HG03064 (cell line): ENCODE measurements around the gene R3HDM4.
"Not testable (repeated sequence)": the region's sequence is repeated elsewhere in the genome, so short reads cannot be mapped to it uniquely, and the experiment has no call there.

ENCODE experiments used
- ATAC-seq: cut with Tn5 transposase; IDR thresholded peaks from one replicate; pipeline ENCODE4 v1.9.1; 2021; ENCODE audit warnings: low read depth; ENCODE audit not compliant: unreplicated experiment

R3HDM4 gene

GRCh38 chr19:913080-913748, at the start of gene R3HDM4:
TSS of gene R3HDM4 (minus strand) at chr19:913219. CDS start at chr19:913157, 62 bp downstream.
- no peak for ATAC-seq

- ATAC-seq = no peak
Measured at GRCh38 chr19:961866-962620, 49.0 kb upstream of the R3HDM4 start.

GRCh38 chr19:960601-960938, 47.6 kb upstream of the R3HDM4 start:
- no peak for ATAC-seq

DNA sequence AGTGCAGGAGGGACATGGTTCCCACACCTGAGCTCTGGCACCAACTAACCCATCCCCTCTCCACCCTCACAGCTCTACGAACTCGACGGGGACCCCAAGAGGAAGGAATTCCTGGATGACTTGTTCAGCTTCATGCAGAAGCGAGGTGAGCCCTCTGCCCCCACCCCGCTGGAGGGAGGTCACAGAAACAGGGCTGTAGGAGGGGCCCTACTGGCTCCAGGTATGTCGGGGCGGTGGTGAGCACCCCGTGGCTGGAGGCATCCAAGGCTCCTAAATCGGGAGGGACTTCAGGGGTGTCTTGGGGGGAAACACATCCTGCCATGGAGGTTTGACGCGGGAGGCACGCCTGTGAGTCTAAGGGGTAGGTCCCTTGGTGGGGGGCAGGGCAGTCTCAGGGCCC, 47.0 kb upstream of the R3HDM4 start:
- ATAC-seq = no peak

DNA sequence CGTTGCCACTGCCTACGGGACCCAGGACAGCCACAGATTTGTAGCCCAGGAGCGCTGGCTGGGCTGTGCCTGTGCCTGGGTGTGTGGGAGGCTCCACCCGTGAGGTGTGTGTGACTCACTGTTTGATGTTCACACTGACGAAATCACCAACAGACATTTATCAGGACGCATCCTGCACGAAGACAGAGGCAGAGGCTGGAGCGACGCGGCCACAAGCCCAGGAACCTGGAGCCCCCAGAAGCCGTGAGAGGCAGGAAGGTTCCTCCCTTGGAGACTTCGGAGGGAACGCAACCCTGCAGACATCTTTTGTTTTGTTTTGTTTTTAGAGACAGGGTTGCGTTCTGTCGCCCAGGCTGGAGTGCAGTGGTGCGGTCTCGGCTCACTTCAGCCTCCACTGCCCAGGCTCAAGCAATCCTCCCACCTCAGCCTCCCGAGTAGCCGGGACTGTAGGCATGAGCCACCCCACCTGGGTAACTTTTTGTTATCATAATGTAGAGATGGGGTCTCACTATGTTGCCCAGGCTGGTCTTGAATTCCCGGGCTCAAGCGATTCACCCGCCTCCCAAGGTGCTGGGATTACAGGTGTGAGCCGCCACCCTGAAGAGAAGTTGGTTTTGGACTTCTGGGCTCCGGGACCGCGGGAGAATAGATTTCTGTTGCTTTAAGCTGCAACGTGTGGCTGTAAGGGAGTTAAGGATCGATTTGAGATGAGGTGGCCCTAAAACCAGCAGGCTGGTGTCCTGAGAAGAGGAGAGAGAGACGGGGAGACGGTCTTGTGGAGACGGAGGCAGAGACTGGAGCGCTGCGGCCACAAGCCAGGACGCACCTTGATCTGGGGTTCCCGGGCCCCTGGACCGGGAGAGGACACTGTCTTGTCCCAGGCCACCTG, 46.2 kb upstream of the R3HDM4 start:
- no peak for ATAC-seq

DNA sequence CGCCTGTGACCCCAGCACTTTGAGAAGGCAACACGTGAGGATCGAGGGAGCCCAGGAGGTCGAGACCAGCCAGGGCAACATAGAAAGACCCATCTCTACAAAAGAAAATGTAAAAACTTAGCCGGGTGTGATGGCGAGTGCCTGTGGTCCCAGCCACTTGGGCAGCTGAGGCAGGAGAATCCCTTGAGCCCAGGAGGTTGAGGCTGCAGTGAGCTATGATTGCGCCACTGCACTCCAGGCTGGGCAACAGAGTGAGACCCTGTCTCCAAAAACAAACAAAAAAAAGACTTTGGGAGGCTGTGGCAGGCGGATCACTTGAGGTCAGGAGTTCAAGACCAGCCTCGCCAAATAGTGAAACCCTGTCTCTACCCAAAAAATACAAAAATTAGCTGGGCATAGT, 44.6 kb upstream of the R3HDM4 start:
- not testable (repeated sequence) for ATAC-seq

DNA sequence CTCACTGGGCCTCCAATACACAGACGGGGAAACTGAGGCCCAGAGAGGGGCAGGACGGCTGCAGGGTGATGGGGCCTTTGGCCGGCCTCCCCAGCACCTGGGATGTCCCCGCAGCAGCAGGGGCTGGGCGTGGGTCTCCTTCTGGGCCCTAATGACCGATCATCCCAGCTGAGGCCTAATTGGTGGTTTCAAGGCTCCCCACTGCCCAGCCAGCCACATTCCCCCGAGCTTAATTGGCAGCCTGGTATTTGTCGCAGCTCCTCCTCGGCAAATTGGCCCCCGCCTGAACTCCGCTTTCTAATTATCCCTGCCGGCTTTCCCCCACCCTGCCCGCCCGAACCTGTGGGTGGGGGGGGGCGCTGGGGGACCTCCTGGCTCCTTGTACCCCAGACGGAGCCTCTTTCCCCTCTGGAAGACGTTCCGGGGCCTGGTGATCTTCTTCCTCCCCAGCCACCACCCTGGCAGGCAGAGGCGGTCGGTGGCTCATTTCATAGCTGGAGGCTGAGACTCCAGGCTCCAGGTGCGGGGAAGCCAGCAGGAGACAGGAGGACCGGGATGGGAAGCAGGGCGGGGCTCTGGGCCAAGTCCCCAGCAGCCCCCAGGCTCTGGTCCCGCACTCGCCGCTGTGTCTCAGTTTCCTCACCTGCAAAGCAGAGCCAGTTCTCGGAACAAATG, 43.9 kb upstream of the R3HDM4 start:
- no peak for ATAC-seq

- ATAC-seq = no peak
Measured at GRCh38 chr19:955803-956765, 43.1 kb upstream of the R3HDM4 start.

DNA sequence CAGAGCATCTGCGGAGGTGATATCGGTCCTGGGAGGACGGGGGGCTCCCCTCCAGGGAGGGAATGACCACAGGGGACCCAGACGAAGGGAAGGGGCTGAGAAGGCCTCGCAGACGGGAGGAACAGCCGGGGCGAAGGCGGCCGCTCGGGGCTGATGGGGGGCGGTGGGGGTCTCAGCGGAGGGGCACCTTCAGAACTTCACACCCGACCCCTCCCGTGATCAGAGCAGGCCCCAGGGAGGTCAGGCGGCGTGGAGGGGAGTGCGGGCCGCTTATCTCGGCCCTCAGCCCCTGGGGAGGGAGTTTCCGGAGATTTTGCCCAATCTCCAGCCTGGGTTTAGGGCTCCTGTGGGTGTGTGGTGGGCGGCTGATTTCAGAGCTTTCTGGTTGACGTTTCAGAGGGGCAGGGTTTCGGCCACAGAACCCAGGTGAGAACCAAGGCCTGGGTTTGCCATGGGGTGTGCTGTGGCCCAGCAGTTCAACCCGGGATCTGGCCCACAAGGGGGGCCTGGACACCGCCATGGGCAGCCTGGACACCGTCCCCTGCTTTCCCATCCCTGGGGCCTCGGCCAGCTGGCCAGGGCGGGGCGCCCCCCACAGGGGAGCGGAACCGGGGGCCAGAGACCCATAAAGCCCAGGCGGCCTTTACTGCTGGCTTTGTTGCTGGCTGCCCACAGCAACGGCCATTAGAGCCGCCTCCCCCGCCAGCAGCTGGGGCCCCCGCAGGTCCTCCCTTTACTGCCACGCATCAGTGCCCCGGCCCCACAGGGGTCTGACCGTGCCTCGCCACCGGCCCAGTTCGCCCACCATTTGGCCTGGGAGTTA, 41.9 kb upstream of the R3HDM4 start:
- no peak for ATAC-seq

DNA sequence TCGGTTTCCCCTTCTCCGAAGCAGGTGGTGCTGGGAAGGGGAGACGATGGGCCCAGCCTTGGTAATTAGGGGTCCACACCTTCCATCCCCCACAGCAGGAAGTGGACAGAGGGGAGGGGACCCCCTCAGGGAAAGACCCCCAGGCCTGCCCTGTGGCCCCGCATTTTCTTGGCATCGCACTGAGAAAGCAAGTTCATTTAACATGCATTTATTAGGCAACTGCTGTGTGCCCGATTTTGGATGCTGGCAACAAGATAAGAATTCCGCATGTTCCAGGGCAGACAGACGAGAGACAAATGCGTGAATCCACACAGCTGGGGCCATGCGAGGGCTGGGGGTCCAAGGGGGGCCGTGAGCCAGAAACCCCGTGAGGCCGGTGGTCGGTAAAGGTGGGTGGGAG, 41.3 kb upstream of the R3HDM4 start:
- no peak for ATAC-seq

DNA sequence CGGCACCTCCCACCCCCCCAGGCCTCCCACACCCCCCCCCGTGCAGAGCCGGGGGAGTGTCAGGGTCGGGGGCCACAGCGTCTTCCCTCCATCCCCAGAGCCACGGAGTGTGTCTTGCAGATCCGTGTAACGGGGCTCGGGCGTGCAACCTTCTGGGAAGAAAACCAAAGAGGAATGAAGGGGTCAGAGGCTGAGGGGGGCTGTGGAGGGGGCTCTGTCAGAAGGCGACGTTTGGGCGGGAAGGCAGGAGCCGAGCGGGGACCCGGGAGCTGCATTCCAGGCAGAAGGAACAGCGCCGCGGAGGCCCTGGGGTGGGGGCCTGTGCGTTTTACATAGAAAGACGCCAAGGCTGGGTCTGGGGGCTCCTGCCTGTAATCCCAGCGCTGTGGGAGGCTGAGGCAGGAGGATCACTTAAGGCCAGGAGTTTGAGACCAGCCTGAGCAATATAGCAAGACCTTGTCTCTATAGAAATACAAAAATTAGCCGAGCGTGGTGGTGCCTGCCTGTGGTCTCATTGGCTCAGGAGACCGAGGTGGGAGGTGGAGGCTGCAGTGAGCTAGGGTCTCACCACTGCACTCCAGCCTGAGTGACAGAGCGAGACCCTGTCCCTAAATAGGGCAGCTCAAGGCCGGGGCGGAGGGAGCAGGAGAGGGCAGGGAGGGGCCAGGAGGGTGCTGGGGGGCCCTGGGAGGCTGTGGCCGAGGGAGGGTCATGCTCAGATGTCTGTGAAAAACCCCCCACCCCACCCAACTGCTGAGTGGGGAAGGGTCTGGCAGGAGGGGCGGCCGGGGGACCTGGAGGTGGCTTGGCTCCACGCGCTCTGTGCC, 40.6 kb upstream of the R3HDM4 start:
- ATAC-seq = no peak

DNA sequence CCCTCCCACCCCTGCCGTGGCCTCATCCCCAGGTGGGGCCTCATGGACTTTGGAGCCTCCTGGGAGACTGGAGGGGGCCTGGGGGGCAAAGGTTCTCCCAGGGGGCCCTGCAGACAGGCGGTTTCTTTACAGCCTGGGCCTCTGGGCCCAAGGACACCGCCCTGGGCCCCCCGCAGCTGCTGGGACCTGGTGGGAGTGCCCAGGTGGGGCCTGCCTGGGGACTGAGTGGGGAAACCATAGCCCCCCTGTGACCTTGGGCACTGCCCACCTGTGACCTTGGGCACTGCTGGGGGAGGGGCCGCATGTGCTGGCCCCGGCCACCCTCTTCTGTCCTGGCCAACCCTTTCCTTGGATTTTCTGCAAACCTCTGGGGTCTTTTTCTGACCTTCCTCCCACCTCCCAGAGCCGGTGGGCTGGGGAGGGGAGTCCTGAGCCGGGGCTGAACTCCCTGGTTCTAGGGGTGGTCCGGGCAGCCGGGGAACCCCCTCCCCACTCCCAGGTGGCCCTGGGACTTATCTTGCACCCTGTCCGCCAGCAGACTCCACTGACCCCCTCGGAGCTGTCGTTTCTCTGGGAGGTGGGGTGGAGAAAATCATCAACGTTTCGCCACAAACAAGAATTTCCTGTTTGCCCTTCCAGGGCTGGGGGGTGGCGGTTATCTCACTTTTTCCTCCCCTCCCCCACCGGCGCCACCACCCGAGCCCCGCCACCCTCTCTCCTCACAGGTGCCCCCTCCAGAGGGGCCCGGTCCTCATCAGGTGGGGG, 39.8 kb upstream of the R3HDM4 start:
- no peak for ATAC-seq

GRCh38 chr19:952049-952679, 39.1 kb upstream of the R3HDM4 start:
- no peak for ATAC-seq

GRCh38 chr19:950352-951066, 37.5 kb upstream of the R3HDM4 start:
- ATAC-seq = no peak

- no peak for ATAC-seq
Measured at GRCh38 chr19:948842-949496, 36.0 kb upstream of the R3HDM4 start.
